Liver (tissue), 3 donors: ENCODE results near the gene ABAT.

Experiments used
- ATF3 ChIP-seq: IDR thresholded peaks from 2 replicates; pipeline ENCODE4 v1.6.1; 2016; ENCODE audit warnings: antibody characterized with exemption
- CTCF ChIP-seq: fragments of 150-350 bp; IDR thresholded peaks from 2 replicates; pipeline ENCODE4 v1.5.1; 2017; ENCODE audit warnings: improper control_type of control experiment, low read depth, low read length; ENCODE audit not compliant: missing input control
- FOXA1 ChIP-seq: IDR thresholded peaks from 2 replicates; pipeline ENCODE4 v1.6.1; 2016; ENCODE audit warnings: antibody characterized with exemption
- GABPA ChIP-seq, 2 donors: IDR thresholded peaks in 1 of 2; conservative IDR thresholded peaks in 1 of 2; 2 replicates each; pipeline ENCODE4 v1.6.1; 2016; ENCODE audit warnings: antibody characterized with exemption in 2 of 2, mild to moderate bottlenecking in 1 of 2, moderate library complexity in 1 of 2
- HNF4G ChIP-seq: IDR thresholded peaks from 2 replicates; pipeline ENCODE4 v1.6.1; 2016; ENCODE audit warnings: antibody characterized with exemption
- MAX ChIP-seq: IDR thresholded peaks from 2 replicates; pipeline ENCODE4 v1.6.1; 2016; ENCODE audit warnings: antibody characterized with exemption
- RXRA ChIP-seq, 2 donors: IDR thresholded peaks; 2 replicates each; pipeline ENCODE4 v1.6.1; 2017 to 2018; ENCODE audit warnings: antibody characterized with exemption in 2 of 2, mild to moderate bottlenecking in 1 of 2
- SP1 ChIP-seq: IDR thresholded peaks from 2 replicates; pipeline ENCODE4 v1.6.1; 2018; ENCODE audit warnings: antibody characterized with exemption, mild to moderate bottlenecking
- TAF1 ChIP-seq: conservative IDR thresholded peaks from 2 replicates; pipeline ENCODE4 v1.6.1; 2016; ENCODE audit warnings: antibody characterized with exemption, mild to moderate bottlenecking
- YY1 ChIP-seq: IDR thresholded peaks from 2 replicates; pipeline ENCODE4 v1.6.1; 2016; ENCODE audit warnings: antibody characterized with exemption, mild to moderate bottlenecking
- ZBTB33 ChIP-seq: IDR thresholded peaks from 2 replicates; pipeline ENCODE4 v1.6.1; 2016; ENCODE audit warnings: antibody characterized with exemption
- donor health status: healthy.
- donor health status: healthy.

GRCh38 chr16:8676160-8676547 is 1.7 kb downstream of the ABAT start:
- TF ChIP-seq CTCF (no peak), MAX (no peak), TAF1 (no peak), GABPA (IDR thresholded peaks at IDR 0.05 in 1 of 2, conservative IDR thresholded peaks at IDR 0.05 in 1 of 2) (no peak), ZBTB33 (no peak), YY1 (no peak), FOXA1 (no peak), ATF3 (no peak), SP1 (no peak), HNF4G (no peak), RXRA (IDR thresholded peaks at IDR 0.05) (no peak)
